Measurements from ENCODE around the gene CD38.

Gene CD38

GRCh38 chr4:15792974-15793373 lies 14.8 kb downstream of the CD38 start:
- H2AFZ ChIP-seq (ENCODE audit: low read depth, low read length) = no peak overlapping the region
- H3K14ac ChIP-seq (ENCODE audit: low read length in 2 of 2) = no peak overlapping the region
- no peak overlapping the region for H4K8ac ChIP-seq (ENCODE audit: low read length)
- no peak overlapping the region for H3K4me3 ChIP-seq (ENCODE audit: insufficient read depth in 1 of 2, low read depth in 1 of 2, low read length in 2 of 2)
- no peaks in the 10 kb centered on the region for H3K9me3 ChIP-seq (ENCODE audit: control insufficient read depth, low read length)
- no peak for DNase-seq
- no peak overlapping the region for H3K4ac ChIP-seq (ENCODE audit: low read depth in 1 of 2, low read length in 2 of 2)
- H3K27me3 ChIP-seq (ENCODE audit: control insufficient read depth in 1 of 2, insufficient read depth in 1 of 2, low read length in 2 of 2) = peaks cover 12 to 16% of the 10 kb centered on the region in 2 experiments
- H2BK15ac ChIP-seq (ENCODE audit: low read depth, poor library complexity, severe bottlenecking) = no peak overlapping the region
- no peaks in the 10 kb centered on the region for H3K4me1 ChIP-seq (ENCODE audit: control insufficient read depth, insufficient read depth, low read depth, low read length)
- no peak overlapping the region for H2AK5ac ChIP-seq (ENCODE audit: low read length, severe bottlenecking)
- H2BK120ac ChIP-seq (ENCODE audit: low read depth, low read length) = no peak overlapping the region
- H3K18ac ChIP-seq (ENCODE audit: low read depth in 1 of 2, low read length in 2 of 2) = no peak overlapping the region
- no peaks in the 10 kb centered on the region for H3K36me3 ChIP-seq (ENCODE audit: control insufficient read depth in 1 of 2, insufficient read depth in 2 of 2, low read depth in 1 of 2, low read length in 2 of 2)
- H4K91ac ChIP-seq (ENCODE audit: low read length) = no peak overlapping the region
- no peak overlapping the region for H2BK5ac ChIP-seq (ENCODE audit: low read depth, low read length, poor library complexity, severe bottlenecking)
- H3K23ac ChIP-seq (ENCODE audit: low read length in 2 of 2) = no peak overlapping the region
- no peak overlapping the region for H3K9ac ChIP-seq (ENCODE audit: low read length)
- no peaks in the 10 kb centered on the region for H3K79me1 ChIP-seq (replicated peaks; ENCODE audit: low read length, poor library complexity, severe bottlenecking)
- H3K27ac ChIP-seq (ENCODE audit: low read length, poor library complexity, severe bottlenecking) = no peak overlapping the region
- no peak overlapping the region for H3K4me2 ChIP-seq (ENCODE audit: low read length, poor library complexity, severe bottlenecking)
- WGBS = 73% methylated on average over 2 of the region's 2 CpGs
- no peak overlapping the region for H2BK12ac ChIP-seq (ENCODE audit: low read length in 2 of 2)

GRCh38 chr4:15793506-15794363 lies 15.6 kb downstream of the CD38 start:
- no peak overlapping the region for H2BK5ac ChIP-seq (ENCODE audit: low read depth, low read length, poor library complexity, severe bottlenecking)
- peaks cover 6 to 9% of the 10 kb centered on the region in 2 experiments for H3K27me3 ChIP-seq (ENCODE audit: control insufficient read depth in 1 of 2, insufficient read depth in 1 of 2, low read length in 2 of 2)
- H2BK15ac ChIP-seq (ENCODE audit: low read depth, poor library complexity, severe bottlenecking) = no peak overlapping the region
- no peak for DNase-seq
- H3K14ac ChIP-seq (ENCODE audit: low read length in 2 of 2) = no peak overlapping the region
- H4K91ac ChIP-seq (ENCODE audit: low read length) = no peak overlapping the region
- H3K4ac ChIP-seq (ENCODE audit: low read depth in 1 of 2, low read length in 2 of 2) = no peak overlapping the region
- H3K4me3 ChIP-seq (ENCODE audit: insufficient read depth in 1 of 2, low read depth in 1 of 2, low read length in 2 of 2) = no peak overlapping the region
- no peak overlapping the region for H3K9ac ChIP-seq (ENCODE audit: low read length)
- H2AFZ ChIP-seq (ENCODE audit: low read depth, low read length) = no peak overlapping the region
- H2AK5ac ChIP-seq (ENCODE audit: low read length, severe bottlenecking) = no peak overlapping the region
- no peak overlapping the region for H3K4me2 ChIP-seq (ENCODE audit: low read length, poor library complexity, severe bottlenecking)
- no peak overlapping the region for H2BK120ac ChIP-seq (ENCODE audit: low read depth, low read length)
- no peak overlapping the region for H3K18ac ChIP-seq (ENCODE audit: low read depth in 1 of 2, low read length in 2 of 2)
- H3K79me1 ChIP-seq (replicated peaks; ENCODE audit: low read length, poor library complexity, severe bottlenecking) = no peaks in the 10 kb centered on the region
- H2BK12ac ChIP-seq (ENCODE audit: low read length in 2 of 2) = no peak overlapping the region
- no peak overlapping the region for H3K23ac ChIP-seq (ENCODE audit: low read length in 2 of 2)
- no peaks in the 10 kb centered on the region for H3K4me1 ChIP-seq (ENCODE audit: control insufficient read depth, insufficient read depth, low read depth, low read length)
- H3K36me3 ChIP-seq (ENCODE audit: control insufficient read depth in 1 of 2, insufficient read depth in 2 of 2, low read depth in 1 of 2, low read length in 2 of 2) = no peaks in the 10 kb centered on the region
- WGBS = 95% methylated on average over 3 of the region's 3 CpGs
- no peak overlapping the region for H4K8ac ChIP-seq (ENCODE audit: low read length)
- no peaks in the 10 kb centered on the region for H3K9me3 ChIP-seq (ENCODE audit: control insufficient read depth, low read length)
- no peak overlapping the region for H3K27ac ChIP-seq (ENCODE audit: low read length, poor library complexity, severe bottlenecking)

GRCh38 chr4:15794426-15794825 lies 16.3 kb downstream of the CD38 start:
- Histone ChIP-seq H3K23ac (ENCODE audit: low read length in 2 of 2) (no peak overlapping the region), H4K8ac (ENCODE audit: low read length) (no peak overlapping the region), H3K4ac (ENCODE audit: low read depth in 1 of 2, low read length in 2 of 2) (no peak overlapping the region), H3K4me2 (ENCODE audit: low read length, poor library complexity, severe bottlenecking) (no peak overlapping the region), H3K4me1 (ENCODE audit: control insufficient read depth, insufficient read depth, low read depth, low read length) (no peaks in the 10 kb centered on the region), H4K91ac (ENCODE audit: low read length) (no peak overlapping the region), H3K14ac (ENCODE audit: low read length in 2 of 2) (no peak overlapping the region), H3K9me3 (ENCODE audit: control insufficient read depth, low read length) (no peaks in the 10 kb centered on the region), H3K18ac (ENCODE audit: low read depth in 1 of 2, low read length in 2 of 2) (no peak overlapping the region), H2AFZ (ENCODE audit: low read depth, low read length) (no peak overlapping the region), H3K9ac (ENCODE audit: low read length) (no peak overlapping the region), H3K27me3 (ENCODE audit: control insufficient read depth in 1 of 2, insufficient read depth in 1 of 2, low read length in 2 of 2) (peaks cover 2 to 6% of the 10 kb centered on the region in 2 experiments), H3K36me3 (ENCODE audit: control insufficient read depth in 1 of 2, insufficient read depth in 2 of 2, low read depth in 1 of 2, low read length in 2 of 2) (no peaks in the 10 kb centered on the region), H3K4me3 (ENCODE audit: insufficient read depth in 1 of 2, low read depth in 1 of 2, low read length in 2 of 2) (no peak overlapping the region), H2BK5ac (ENCODE audit: low read depth, low read length, poor library complexity, severe bottlenecking) (no peak overlapping the region), H2BK15ac (ENCODE audit: low read depth, poor library complexity, severe bottlenecking) (no peak overlapping the region), H3K27ac (ENCODE audit: low read length, poor library complexity, severe bottlenecking) (no peak overlapping the region), H2BK12ac (ENCODE audit: low read length in 2 of 2) (no peak overlapping the region), H3K79me1 (replicated peaks; ENCODE audit: low read length, poor library complexity, severe bottlenecking) (no peaks in the 10 kb centered on the region), H2BK120ac (ENCODE audit: low read depth, low read length) (no peak overlapping the region), H2AK5ac (ENCODE audit: low read length, severe bottlenecking) (no peak overlapping the region)
- DNase-seq = no peak
- WGBS = 95% methylated on average over 2 of the region's 2 CpGs

GRCh38 chr4:15794905-15795304 lies 16.8 kb downstream of the CD38 start:
- Histone ChIP-seq H3K23ac (ENCODE audit: low read length in 2 of 2) (no peak overlapping the region), H3K4me2 (ENCODE audit: low read length, poor library complexity, severe bottlenecking) (no peak overlapping the region), H2AK5ac (ENCODE audit: low read length, severe bottlenecking) (no peak overlapping the region), H3K9ac (ENCODE audit: low read length) (no peak overlapping the region), H3K27me3 (ENCODE audit: control insufficient read depth in 1 of 2, insufficient read depth in 1 of 2, low read length in 2 of 2) (peaks cover 0 to 6% of the 10 kb centered on the region in 2 experiments), H2AFZ (ENCODE audit: low read depth, low read length) (no peak overlapping the region), H2BK15ac (ENCODE audit: low read depth, poor library complexity, severe bottlenecking) (no peak overlapping the region), H2BK12ac (ENCODE audit: low read length in 2 of 2) (no peak overlapping the region), H4K8ac (ENCODE audit: low read length) (no peak overlapping the region), H3K36me3 (ENCODE audit: control insufficient read depth in 1 of 2, insufficient read depth in 2 of 2, low read depth in 1 of 2, low read length in 2 of 2) (no peaks in the 10 kb centered on the region), H2BK120ac (ENCODE audit: low read depth, low read length) (no peak overlapping the region), H3K27ac (ENCODE audit: low read length, poor library complexity, severe bottlenecking) (no peak overlapping the region), H3K4ac (ENCODE audit: low read depth in 1 of 2, low read length in 2 of 2) (no peak overlapping the region), H3K79me1 (replicated peaks; ENCODE audit: low read length, poor library complexity, severe bottlenecking) (no peaks in the 10 kb centered on the region), H2BK5ac (ENCODE audit: low read depth, low read length, poor library complexity, severe bottlenecking) (no peak overlapping the region), H4K91ac (ENCODE audit: low read length) (no peak overlapping the region), H3K18ac (ENCODE audit: low read depth in 1 of 2, low read length in 2 of 2) (no peak overlapping the region), H3K4me1 (ENCODE audit: control insufficient read depth, insufficient read depth, low read depth, low read length) (no peaks in the 10 kb centered on the region), H3K9me3 (ENCODE audit: control insufficient read depth, low read length) (no peaks in the 10 kb centered on the region), H3K14ac (ENCODE audit: low read length in 2 of 2) (no peak overlapping the region), H3K4me3 (ENCODE audit: insufficient read depth in 1 of 2, low read depth in 1 of 2, low read length in 2 of 2) (no peak overlapping the region)
- no peak for DNase-seq
- 78% methylated on average over 1 of the region's 1 CpG for WGBS
